22Rv1 (cell line): ENCODE results near the gene POU4F3.
A peak's percentile ranks its signal among the peaks of the same experiment; 100 is the strongest.

ENCODE experiments used
- H3K27ac ChIP-seq: fragments of 450-650 bp; 2 replicates; pipeline ENCODE4 v1.5.1; 2017
- ZFX ChIP-seq: fragments of 450-650 bp; IDR thresholded peaks from 2 replicates; pipeline ENCODE4 v1.6.1; 2017; ENCODE audit warnings: antibody characterized with exemption, borderline replicate concordance
- TF ChIP-seq, protein P1 (sequence below): fragments of 450-650 bp; IDR thresholded peaks from 2 replicates; pipeline ENCODE4 v1.5.1; 2017; ENCODE audit warnings: mild to moderate bottlenecking

Gene POU4F3

DNA sequence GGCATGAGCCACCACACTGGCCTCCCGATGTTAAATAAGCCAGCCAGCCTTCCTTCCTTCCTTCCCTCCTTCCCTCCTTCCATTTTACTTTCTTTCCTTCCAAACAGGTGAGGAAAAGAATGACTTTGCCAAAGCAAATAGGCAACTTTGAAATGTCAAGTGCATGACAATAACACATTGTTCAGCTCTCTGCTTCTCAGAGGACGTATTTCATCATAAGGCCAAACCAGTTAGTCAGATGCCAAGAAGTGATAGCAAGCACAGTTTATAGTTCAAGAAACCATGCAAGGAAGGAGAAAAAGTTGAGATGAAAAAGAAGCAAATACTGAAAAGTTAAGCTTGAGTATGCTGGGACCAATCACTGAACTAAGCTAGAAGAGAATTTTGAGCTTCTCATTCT, 29.5 kb downstream of the POU4F3 start:
- H3K27ac ChIP-seq = no peak overlapping the region
- no peak for TF ChIP-seq ZFX
- TF ChIP-seq, protein P1, sequence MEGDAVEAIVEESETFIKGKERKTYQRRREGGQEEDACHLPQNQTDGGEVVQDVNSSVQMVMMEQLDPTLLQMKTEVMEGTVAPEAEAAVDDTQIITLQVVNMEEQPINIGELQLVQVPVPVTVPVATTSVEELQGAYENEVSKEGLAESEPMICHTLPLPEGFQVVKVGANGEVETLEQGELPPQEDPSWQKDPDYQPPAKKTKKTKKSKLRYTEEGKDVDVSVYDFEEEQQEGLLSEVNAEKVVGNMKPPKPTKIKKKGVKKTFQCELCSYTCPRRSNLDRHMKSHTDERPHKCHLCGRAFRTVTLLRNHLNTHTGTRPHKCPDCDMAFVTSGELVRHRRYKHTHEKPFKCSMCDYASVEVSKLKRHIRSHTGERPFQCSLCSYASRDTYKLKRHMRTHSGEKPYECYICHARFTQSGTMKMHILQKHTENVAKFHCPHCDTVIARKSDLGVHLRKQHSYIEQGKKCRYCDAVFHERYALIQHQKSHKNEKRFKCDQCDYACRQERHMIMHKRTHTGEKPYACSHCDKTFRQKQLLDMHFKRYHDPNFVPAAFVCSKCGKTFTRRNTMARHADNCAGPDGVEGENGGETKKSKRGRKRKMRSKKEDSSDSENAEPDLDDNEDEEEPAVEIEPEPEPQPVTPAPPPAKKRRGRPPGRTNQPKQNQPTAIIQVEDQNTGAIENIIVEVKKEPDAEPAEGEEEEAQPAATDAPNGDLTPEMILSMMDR = no peak

DNA sequence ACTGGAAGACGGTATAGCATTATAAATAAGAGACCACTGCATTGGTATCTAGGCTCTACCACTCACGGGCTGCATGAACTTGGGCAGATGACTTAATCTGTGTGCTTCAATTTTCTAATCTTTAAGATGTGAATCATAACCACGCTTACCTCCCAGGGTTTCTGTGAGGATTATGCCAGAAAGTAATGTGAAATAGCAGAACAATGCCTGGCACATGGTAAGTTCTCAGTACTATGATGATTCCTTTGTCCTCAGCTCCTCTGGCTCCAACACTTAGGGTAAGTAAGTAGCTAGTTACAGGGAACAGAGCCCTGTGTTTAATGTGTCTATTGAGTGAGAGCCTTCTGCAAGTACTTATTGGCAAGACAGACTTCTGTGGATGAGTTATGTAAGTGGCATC, 31.1 kb downstream of the POU4F3 start:
- TF ChIP-seq, protein P1 = no peak
- TF ChIP-seq ZFX = no peak
- no peak overlapping the region for H3K27ac ChIP-seq

DNA sequence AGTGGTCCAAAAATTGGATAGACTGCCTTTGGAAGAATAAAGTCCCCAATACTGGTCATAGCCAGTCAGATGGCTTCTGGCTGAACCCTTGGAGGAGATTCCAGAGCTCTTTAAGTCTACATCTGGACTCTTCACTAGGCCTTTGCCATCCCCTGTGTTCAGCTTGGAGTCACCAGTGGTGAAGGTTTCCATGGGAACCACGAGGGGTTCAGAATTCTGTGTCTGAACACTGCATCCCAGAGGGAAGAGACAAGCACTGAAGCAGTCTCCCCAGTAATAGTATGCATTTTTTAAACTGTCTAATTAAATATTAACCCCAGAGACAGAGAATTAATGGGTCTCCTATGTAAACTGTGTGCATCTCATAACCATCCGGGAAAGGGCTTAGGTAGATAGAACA, 38.2 kb downstream of the POU4F3 start:
- no peak for TF ChIP-seq ZFX
- TF ChIP-seq, protein P1 = no peak
- H3K27ac ChIP-seq = no peak overlapping the region

DNA sequence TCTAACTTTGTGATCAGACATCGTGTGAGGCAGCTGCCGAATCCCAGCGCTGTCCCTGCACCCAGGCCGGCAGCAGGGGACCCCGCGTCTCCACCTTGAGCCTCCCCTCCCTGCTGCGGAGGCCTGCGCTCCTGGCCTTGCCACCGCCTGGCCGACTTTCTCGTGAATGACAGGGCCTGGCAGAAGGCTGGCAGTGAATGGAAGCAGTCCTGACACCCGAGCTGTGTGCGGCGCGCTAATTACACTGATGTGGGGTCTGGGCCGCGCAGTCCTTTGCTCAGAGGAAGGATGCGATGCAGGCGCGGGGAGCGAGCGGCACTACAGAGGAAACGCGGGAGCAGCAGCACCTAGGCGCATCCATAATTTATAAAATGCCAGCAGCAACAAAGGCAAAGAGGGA, 40.3 kb downstream of the POU4F3 start:
- no peak overlapping the region for H3K27ac ChIP-seq
- TF ChIP-seq, protein P1 = no peak
- TF ChIP-seq ZFX = no peak

DNA sequence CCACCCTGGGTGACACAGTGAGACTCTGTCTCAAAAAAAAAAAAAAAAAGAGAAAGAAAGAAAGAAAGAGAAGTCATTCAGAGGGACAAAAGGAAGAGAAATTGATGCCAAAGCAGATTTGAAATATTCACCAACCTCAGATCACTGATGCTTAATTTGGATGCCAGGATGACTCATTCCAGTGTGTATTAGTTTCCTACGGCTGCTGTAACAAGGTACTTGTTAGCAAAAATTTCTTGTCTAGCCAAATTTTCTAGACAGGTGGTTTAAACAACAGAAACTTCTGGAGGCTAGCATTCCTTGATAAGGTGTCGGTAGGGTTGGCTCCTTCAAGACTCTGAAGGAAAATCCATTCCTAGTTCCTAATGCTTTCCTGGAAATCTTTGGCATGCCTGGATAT, 42.1 kb downstream of the POU4F3 start:
- H3K27ac ChIP-seq = no peak overlapping the region
- TF ChIP-seq, protein P1 = no peak
- no peak for TF ChIP-seq ZFX

DNA sequence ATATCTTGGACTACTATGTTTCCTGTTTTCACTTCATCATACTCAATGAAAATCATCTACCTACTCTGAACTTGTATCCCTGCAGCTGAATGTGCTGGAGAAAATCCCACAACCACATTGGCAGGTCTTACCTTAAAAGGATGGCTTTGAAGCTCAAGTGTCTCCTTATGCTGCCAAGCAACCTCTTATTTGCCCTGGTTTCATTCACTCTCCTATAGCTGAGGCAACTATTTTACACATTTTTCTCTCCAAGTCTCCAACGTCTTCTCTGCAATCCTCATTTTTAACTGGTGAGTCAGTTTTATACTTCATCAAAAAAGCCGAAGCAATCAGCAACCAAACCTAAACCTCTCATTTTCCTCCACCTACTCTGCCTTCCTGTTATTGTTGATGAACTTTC, 49.7 kb downstream of the POU4F3 start:
- no peak overlapping the region for H3K27ac ChIP-seq
- TF ChIP-seq ZFX = no peak
- TF ChIP-seq, protein P1 = no peak

DNA sequence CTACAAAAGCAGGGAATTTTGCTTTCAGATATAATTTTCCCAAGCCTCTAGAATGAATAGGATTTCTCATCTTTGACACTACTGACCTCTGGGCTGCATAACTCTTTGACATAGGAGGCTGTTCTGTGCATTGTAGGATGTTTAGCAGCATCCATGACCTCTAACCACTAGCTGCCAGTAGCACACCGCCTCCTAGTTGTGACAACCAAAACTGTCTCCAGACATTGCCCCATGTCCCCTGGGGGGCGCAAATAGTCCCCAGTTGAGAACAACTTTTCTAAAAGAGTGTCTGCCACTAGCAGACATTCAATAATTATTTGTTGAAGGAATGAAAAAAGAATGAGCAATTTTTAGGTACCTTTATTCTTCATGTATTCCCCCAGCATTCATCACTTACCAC, 51.8 kb downstream of the POU4F3 start:
- H3K27ac ChIP-seq = no peak overlapping the region
- TF ChIP-seq ZFX = no peak
- TF ChIP-seq, protein P1 = peak; percentile 32; the same call in 1 of the 2 replicates
